Smooth muscle cell (in vitro differentiated cells): ENCODE measurements around the gene MTA1. TPM values are rescaled to one million over a fixed set of nuclear protein-coding genes. Genes with fewer than 3 reads are reported as not detected.

Source experiments
- DNase-seq: peaks from one replicate; lab custom pipeline; 2025; ENCODE audit not compliant: unreplicated experiment; lab: John Stamatoyannopoulos, UW
- H2AFZ ChIP-seq: fragments of 200-600 bp; sonication (generic); 2 replicates; pipeline ENCODE4 v1.6.0; 2016; ENCODE audit warnings: antibody characterized with exemption, low read depth, mild to moderate bottlenecking
- H3F3A ChIP-seq: fragments of 200-600 bp; sonication (generic); 2 replicates; pipeline ENCODE4 v1.6.0; 2017; ENCODE audit warnings: antibody characterized with exemption, low read depth
- H3K27ac ChIP-seq: fragments of 200-600 bp; sonication (generic); 2 replicates; pipeline ENCODE4 v1.5.1; 2016; ENCODE audit warnings: low read depth, mild to moderate bottlenecking
- H3K27me3 ChIP-seq: fragments of 200-600 bp; sonication (generic); 2 replicates; pipeline ENCODE4 v1.6.1; 2016; ENCODE audit warnings: low read depth, mild to moderate bottlenecking
- H3K36me3 ChIP-seq: fragments of 200-600 bp; sonication (generic); 2 replicates; pipeline ENCODE4 v1.5.1; 2016; ENCODE audit warnings: low read depth
- H3K4me1 ChIP-seq: fragments of 200-600 bp; sonication (generic); 2 replicates; pipeline ENCODE4 v1.5.1; 2016; ENCODE audit warnings: low read depth
- H3K4me2 ChIP-seq: fragments of 200-600 bp; sonication (generic); 2 replicates; pipeline ENCODE4 v1.6.0; 2016; ENCODE audit warnings: mild to moderate bottlenecking
- H3K4me3 ChIP-seq: fragments of 200-600 bp; sonication (generic); 2 replicates; pipeline ENCODE4 v1.5.1; 2016; ENCODE audit warnings: mild to moderate bottlenecking
- H3K79me2 ChIP-seq: fragments of 200-600 bp; sonication (generic); 2 replicates; pipeline ENCODE4 v1.6.0; 2016; ENCODE audit warnings: low read depth, mild to moderate bottlenecking
- H3K9ac ChIP-seq: fragments of 200-600 bp; sonication (generic); 2 replicates; pipeline ENCODE4 v1.6.0; 2016; ENCODE audit warnings: low read depth
- H3K9me3 ChIP-seq: fragments of 200-600 bp; sonication (generic); replicated peaks from 2 replicates; pipeline ENCODE4 v1.5.1; 2016; ENCODE audit warnings: low read depth
- H4K20me1 ChIP-seq: fragments of 200-600 bp; sonication (generic); 2 replicates; pipeline ENCODE4 v1.6.0; 2016; ENCODE audit warnings: low read depth
- CTCF ChIP-seq: fragments of 200-600 bp; sonication (generic); IDR thresholded peaks from 2 replicates; pipeline ENCODE4 v1.5.1; 2017; ENCODE audit warnings: borderline replicate concordance, mild to moderate bottlenecking, antibody characterized with exemption; ENCODE audit not compliant: insufficient read depth, poor library complexity, severe bottlenecking
- WGBS: methylation state at CpG from one replicate; pipeline ENCODE4 v1.1.7; 2016; ENCODE audit warnings: low lambda C conversion rate; 5-methylcytosine and 5-hydroxymethylcytosine counted together
- polyA plus RNA-seq: library from polyadenylated mRNA; unstranded; fragments of >200 nt; fragmentation: Nextera tagmentation; extraction: Ambion mirVana; gene quantifications from 2 replicates; pipeline ENCODE4 v1.2.1, GENCODE V29; 2016
- total RNA-seq: library from RNA; depleted of rRNA; stranded (reverse); fragments of >200 nt; gene quantifications from 2 replicates; pipeline ENCODE4 v1.2.3, GENCODE V29; 2014

The MTA1 gene
- total and polyA plus RNA-seq, 2 experiments from 2014 or later = 41.3 to 48.7 TPM

GRCh38 chr14:105392131-105393090, 27.2 kb upstream of the MTA1 start:
- no peak for DNase-seq
- no peak overlapping the region for H2AFZ ChIP-seq

GRCh38 chr14:105393151-105393550, 26.5 kb upstream of the MTA1 start:
- no peak overlapping the region for H3K4me2 ChIP-seq
- H3K4me3 ChIP-seq = no peak overlapping the region
- H2AFZ ChIP-seq = no peak overlapping the region
- no peaks in the 10 kb centered on the region for H3K9me3 ChIP-seq
- no peaks in the 10 kb centered on the region for H3K36me3 ChIP-seq
- no peaks in the 10 kb centered on the region for H3F3A ChIP-seq
- H4K20me1 ChIP-seq = no peaks in the 10 kb centered on the region
- no peak for TF ChIP-seq CTCF
- H3K4me1 ChIP-seq = peaks cover 3% of the 10 kb centered on the region
- no peak overlapping the region for H3K27ac ChIP-seq
- no peak for DNase-seq
- no peak overlapping the region for H3K9ac ChIP-seq
- H3K79me2 ChIP-seq = no peaks in the 10 kb centered on the region
- WGBS = 91% methylated on average over 13 of the region's 14 CpGs
- H3K27me3 ChIP-seq = no peaks in the 10 kb centered on the region

More at GRCh38 chr14:105392131-105393090, 27.2 kb upstream of the MTA1 start:
- Histone ChIP-seq H3K9me3 (no peaks in the 10 kb centered on the region), H3K27me3 (no peaks in the 10 kb centered on the region), H3K4me2 (no peak overlapping the region), H3K4me1 (no peaks in the 10 kb centered on the region), H3K27ac (no peak overlapping the region), H3K4me3 (no peak overlapping the region), H3K36me3 (no peaks in the 10 kb centered on the region), H3K9ac (no peak overlapping the region), H3F3A (no peaks in the 10 kb centered on the region), H3K79me2 (no peaks in the 10 kb centered on the region), H4K20me1 (no peaks in the 10 kb centered on the region)
- whole genome bisulfite sequencing = 94% methylated on average over 40 of the region's 40 CpGs
- TF ChIP-seq CTCF = no peak

- 93% methylated on average over 24 of the region's 25 CpGs for WGBS
- no peak overlapping the region for H3K4me2 ChIP-seq
- DNase-seq = no peak
- H3F3A ChIP-seq = no peaks in the 10 kb centered on the region
- H3K27ac ChIP-seq = no peak overlapping the region
- H3K36me3 ChIP-seq = no peaks in the 10 kb centered on the region
- H3K9me3 ChIP-seq = no peaks in the 10 kb centered on the region
- H3K4me1 ChIP-seq = peaks cover 9% of the 10 kb centered on the region
- no peak for TF ChIP-seq CTCF
- H2AFZ ChIP-seq = no peak overlapping the region
- H3K9ac ChIP-seq = no peak overlapping the region
- no peaks in the 10 kb centered on the region for H3K27me3 ChIP-seq
- H4K20me1 ChIP-seq = no peaks in the 10 kb centered on the region
- H3K79me2 ChIP-seq = peaks cover 7% of the 10 kb centered on the region
- no peak overlapping the region for H3K4me3 ChIP-seq
Measured at GRCh38 chr14:105394714-105395537, 24.7 kb upstream of the MTA1 start.
